GM12865 (cell line): ENCODE data around the gene WASF3.
"Not testable (repeated sequence)": the region's sequence is repeated elsewhere in the genome, so short reads cannot be mapped to it uniquely, and the experiment has no call there.

Source experiments
- DNase-seq: peaks from one replicate; pipeline ENCODE4 v3.0.0; 2010; ENCODE audit warnings: low read depth
- H3K4me3 ChIP-seq: 2 replicates; pipeline ENCODE4 v1.5.1; 2011; ENCODE audit warnings: mild to moderate bottlenecking, low read depth, low read length, control low read depth
- TF ChIP-seq, protein P1 (sequence below): IDR thresholded peaks from 2 replicates; pipeline ENCODE4 v1.5.1; 2011; ENCODE audit warnings: low read length, control low read depth, low read depth, inconsistent platforms; ENCODE audit not compliant: insufficient read depth; ENCODE audit errors: missing control alignments

Gene WASF3

DNA sequence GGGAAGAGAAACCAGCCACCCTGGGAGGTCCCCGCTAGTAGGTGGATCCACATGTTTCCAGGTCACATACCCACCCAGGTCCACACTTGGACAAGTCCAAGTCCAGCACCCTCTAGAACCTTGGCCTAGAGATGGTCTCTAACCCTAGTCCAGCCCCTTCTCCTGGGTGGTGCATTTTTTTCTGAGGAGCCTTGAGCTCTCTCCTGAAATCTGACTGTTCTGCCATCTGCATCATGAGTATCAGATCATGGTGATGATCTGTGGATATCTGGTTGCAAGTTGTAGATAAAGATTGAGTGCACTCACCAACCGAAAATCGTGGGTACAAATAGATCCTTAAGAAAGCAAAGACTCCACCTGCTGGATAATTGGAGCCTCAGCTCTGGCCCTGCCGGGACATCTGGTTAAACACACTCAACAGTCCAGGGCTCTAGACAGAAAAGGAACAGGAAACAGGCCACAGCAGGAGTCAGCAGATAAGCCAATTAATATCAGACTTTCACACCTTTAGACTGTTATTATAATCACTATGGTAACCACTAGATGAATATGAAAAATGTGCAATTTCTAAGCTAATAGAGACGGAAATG, 162.0 kb downstream of the WASF3 start:
- no peak overlapping the region for H3K4me3 ChIP-seq
- TF ChIP-seq, protein P1, sequence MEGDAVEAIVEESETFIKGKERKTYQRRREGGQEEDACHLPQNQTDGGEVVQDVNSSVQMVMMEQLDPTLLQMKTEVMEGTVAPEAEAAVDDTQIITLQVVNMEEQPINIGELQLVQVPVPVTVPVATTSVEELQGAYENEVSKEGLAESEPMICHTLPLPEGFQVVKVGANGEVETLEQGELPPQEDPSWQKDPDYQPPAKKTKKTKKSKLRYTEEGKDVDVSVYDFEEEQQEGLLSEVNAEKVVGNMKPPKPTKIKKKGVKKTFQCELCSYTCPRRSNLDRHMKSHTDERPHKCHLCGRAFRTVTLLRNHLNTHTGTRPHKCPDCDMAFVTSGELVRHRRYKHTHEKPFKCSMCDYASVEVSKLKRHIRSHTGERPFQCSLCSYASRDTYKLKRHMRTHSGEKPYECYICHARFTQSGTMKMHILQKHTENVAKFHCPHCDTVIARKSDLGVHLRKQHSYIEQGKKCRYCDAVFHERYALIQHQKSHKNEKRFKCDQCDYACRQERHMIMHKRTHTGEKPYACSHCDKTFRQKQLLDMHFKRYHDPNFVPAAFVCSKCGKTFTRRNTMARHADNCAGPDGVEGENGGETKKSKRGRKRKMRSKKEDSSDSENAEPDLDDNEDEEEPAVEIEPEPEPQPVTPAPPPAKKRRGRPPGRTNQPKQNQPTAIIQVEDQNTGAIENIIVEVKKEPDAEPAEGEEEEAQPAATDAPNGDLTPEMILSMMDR, result no peak
- DNase-seq, result no peak

DNA sequence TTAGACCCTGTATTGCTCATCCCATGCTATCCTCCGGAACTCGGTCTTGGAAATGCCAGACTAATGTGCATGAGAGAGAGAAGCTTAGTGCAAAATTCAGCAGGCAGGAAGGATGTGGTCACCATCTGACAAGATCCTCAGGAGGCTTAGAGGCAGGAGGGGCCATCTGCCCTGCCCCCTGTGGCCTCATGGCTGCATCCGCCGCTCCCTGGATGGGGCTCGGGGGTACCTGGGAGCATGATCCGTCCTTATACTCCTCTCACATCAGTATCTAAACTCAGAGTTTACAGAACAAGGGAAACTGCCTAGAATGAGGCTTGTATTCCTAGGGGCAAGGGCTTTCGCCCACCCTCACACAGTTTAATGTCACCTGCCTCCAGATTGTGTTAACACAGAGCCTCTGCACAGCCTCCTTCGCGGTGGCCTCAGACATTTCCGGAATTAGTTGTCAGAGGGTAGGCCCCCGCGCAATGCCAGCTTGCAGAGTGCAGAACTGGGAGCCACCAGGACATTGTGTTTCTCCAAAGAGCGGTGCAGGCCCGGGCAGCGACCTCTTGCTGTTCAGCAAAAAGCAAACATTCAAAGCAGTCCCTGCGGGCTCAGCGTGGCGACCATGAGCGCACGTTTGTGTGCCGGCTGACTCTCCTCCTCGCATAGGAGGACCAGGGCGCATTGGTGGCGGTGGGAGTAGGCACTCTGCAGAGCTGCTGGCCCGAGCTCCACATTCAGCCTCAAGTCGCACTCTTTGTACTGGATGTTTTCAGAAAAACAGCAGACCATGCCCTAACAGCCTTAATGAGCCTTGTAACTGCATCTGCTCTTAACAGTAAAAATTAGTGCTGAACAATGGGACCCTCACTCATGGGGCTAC, 164.0 kb downstream of the WASF3 start:
- TF ChIP-seq, protein P1, result peak; percentile 1
- DNase-seq, result peak; percentile 40
- peak overlapping the region; percentile 11 for H3K4me3 ChIP-seq

DNA sequence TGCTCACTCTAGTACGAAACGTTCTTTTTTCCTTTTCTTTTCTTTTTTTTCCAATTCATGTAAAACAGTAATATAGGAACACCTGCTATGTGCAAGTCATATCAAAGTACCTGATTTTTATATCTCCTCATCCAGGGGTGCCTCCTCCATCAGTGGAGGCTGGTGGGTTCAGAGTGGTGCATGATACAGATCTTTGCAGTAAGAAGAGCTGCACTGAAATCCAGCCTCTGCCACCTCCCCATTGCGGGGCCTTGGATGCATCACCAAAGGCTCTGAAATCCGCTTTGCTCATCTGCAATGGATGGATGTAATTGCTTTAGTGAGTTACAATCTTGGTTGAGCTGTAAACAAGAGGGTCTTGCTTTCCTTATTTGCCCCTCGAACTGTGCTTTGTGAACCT, 164.8 kb downstream of the WASF3 start:
- DNase-seq, result no peak
- no peak overlapping the region for H3K4me3 ChIP-seq
- TF ChIP-seq, protein P1, result no peak

DNA sequence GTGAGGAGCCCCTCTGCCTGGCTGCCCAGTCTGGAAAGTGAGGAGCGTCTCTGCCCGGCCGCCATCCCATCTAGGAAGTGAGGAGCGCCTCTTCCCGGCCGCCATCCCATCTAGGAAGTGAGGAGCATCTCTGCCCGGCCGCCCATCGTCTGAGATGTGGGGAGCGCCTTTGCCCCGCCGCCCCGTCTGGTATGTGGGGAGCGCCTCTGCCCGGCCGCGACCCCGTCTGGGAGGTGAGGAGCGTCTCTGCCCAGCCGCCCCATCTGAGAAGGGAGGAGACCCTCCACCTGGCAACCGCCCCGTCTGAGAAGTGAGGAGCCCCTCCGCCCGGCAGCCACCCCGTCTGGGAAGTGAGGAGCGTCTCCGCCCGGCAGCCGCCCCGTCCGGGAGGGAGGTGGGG, 166.1 kb downstream of the WASF3 start:
- DNase-seq, H3K4me3 ChIP-seq: not testable (repeated sequence)

DNA sequence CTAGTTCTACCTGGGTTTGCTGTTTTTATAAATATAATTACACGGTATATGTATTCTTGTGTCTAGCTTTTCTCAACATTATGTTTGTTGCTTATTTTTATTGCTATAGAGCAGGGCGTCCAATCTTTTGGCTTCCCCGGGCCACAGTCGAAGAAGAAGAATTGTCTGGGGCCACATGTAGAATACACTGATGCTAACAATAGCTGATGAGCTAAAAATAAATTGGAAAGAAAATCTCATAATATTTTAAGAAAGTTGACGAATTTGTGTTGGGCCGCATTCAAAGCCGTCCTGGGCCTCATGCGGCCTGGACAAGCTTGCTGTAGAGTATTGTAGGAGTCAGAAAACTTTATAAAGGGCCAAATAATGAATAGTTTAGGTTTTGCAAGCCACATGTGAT, 169.2 kb downstream of the WASF3 start:
- H3K4me3 ChIP-seq, result no peak overlapping the region
- DNase-seq, result no peak
- TF ChIP-seq, protein P1, result no peak

DNA sequence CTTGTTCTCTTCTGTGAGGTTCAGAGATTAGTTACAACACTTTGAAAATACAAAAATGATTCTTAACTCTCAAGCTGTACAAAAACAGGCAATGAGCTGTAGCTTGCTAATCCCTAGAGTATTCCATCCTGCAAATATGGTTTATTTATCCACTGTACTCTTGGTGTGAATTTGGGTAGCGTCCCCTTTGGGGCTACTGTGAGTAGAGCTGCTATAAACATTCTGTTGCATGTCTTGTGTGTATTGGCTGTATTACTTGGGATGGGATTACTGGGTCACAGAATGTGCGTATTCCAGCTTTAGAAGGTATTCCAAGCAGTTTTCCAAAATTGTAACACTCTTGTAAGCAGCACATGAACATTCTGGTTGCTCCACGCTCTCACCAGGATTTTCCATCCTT, 169.6 kb downstream of the WASF3 start:
- no peak for DNase-seq
- TF ChIP-seq, protein P1, result no peak
- H3K4me3 ChIP-seq, result no peak overlapping the region

DNA sequence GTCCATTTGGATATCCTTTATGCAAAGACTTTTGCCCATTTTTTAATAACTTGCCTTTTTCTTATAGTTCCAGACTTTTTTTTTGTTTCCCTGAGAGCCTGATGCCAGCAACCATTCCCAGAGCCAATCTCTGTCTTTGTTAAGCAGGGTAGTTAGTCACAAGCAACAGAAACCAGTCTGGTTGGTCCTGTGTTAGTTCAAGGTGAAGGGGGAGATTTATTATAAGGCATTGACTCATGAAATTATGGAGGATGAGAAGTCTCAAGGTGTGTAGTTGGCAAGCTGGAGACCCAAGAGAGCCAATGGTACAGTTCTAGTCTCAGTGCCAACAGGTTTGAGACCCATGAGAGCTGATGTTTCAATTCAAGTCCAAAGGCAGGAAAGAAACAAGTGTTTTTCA, 170.2 kb downstream of the WASF3 start:
- H3K4me3 ChIP-seq, result no peak overlapping the region
- no peak for DNase-seq
- TF ChIP-seq, protein P1, result no peak
